Globus pallidus (tissue), 1 donor: ENCODE data around the gene GALNT17.
"Not testable (repeated sequence)": the region's sequence is repeated elsewhere in the genome, so short reads cannot be mapped to it uniquely, and the experiment has no call there.

Experiments
- DNase-seq: peaks from one replicate; pipeline ENCODE4 v3.0.0-alpha.2; 2015; ENCODE audit warnings: low spot score

The GALNT17 gene

GRCh38 chr7:71171476-71171875 lies 39.5 kb downstream of the GALNT17 start:
- no peak for DNase-seq

DNA sequence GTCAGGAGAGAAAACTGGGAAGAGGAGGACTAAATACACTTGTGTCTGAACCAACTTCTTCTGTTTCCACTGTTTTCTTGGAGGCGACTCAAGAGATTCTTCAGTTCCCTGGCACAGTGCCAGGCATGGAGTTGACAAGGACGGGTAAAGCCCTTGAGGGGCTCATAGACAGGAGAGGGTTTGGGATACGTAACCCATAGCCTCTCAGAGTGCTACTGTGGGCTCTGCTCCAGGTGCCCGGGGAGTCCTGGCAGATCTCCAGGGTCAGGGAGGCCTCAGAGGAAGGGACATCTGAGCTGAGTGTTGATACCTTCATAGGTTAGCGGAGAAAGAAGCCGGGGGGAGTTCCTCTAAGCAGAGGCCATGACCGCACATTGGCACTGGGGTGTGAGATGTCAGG lies 42.0 kb downstream of the GALNT17 start:
- no peak for DNase-seq

DNA sequence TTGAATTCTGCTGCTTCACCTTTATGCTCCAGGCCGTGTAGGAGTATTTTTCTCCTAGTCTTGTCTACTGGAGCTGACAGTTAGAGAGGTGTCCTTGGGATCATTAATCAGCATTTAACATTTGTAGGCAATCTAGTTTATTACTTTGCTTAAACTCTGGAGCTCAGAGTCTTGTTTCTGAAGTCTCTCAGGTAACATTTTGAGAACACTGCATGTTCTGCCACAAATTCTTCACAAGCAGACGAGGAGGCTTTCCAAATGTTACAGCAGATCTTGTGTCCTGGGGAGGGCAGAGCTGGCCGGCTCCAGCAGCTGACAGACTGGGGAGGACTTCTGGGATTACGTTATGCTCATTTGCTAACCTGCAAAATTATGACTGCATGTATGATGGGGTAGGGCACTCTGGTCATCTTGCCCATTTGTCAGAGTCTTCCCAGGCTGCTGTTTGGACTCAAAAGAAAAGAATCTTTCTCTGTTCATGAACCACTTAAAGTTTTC lies 50.5 kb downstream of the GALNT17 start:
- DNase-seq, result no peak

DNA sequence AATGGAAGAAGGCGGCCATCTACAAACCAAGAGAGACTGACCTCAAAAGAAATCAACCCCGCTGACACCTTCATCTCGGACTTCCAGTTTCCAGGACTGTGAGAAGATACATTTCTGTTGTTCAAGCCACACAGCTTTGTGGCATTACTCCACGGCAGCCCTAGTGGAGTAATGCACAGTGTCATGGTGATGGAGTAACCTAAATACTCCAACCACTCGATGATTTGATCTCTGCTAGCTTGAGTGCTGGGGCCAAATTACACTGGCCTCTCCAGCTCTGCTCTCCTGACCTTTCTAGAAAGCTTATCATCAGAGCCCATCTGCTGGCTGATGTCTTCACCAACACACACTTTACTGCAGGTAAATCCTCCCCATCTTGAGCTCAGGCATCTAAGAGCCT lies 52.2 kb downstream of the GALNT17 start:
- DNase-seq, result no peak

DNA sequence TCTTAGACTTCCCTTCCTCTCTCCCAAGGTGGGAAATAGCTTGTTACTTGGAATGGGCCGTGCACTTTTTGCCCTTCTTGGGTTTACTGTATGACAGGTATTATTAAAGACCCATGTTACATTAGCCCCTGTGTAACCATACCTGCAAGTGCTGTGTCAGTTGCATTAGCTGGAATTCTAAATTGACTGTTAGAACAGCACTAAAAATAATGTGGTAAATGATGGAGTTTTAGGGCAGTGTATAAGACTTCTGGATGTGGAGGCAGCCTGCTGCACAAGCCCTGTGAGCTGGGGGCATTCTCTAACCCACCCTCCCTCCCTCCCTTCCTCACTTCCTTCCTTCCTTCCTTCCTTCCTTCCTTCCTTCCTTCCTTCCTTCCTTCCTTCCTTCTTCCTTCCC lies 52.7 kb downstream of the GALNT17 start:
- no peak for DNase-seq

DNA sequence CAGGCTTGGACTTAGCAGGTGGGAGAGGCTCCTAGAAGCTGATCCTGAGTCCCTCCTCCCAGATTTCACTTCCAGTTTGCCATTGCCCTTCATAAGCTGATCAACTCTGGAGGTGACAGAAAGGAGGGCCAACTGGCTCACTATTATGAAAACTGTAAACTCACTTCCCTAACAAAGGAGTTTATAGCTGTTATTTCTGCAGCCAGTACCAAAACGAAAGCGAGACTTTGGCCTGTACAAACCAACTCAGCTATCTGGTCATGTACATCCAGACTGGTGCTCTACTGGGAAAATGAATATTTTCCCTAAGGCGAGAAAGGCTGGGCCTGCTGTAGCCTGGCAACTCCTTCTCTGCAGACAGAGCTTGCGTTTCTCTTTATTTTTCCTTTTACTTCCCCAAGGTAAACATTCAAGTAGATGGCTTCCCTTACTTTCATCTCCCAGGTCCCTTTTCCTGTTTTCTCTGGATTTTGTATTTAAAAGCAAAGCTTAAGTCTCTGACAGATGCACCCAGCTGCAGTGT lies 54.7 kb downstream of the GALNT17 start:
- DNase-seq, result no peak

DNA sequence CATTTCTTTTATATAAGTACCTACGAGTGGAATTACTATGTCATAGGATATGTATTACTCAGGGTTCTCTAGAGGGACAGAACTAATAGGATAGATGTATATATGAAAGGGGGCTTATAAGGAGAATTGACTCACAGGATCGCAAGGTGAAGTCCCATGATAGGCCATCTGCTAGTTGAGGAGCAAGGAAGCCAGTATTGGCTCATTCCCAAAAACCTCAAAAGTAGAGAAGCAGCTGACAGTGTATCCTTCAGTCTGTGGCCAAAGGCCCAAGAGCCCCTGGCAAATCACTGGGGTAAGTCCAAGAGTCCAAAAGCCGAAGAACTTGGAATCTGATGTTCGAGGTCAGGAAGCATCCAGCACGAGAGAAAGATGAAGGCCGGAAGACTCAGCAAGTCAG lies 59.8 kb downstream of the GALNT17 start:
- DNase-seq, result no peak

GRCh38 chr7:71193099-71193810 lies 61.3 kb downstream of the GALNT17 start:
- no peak for DNase-seq

DNA sequence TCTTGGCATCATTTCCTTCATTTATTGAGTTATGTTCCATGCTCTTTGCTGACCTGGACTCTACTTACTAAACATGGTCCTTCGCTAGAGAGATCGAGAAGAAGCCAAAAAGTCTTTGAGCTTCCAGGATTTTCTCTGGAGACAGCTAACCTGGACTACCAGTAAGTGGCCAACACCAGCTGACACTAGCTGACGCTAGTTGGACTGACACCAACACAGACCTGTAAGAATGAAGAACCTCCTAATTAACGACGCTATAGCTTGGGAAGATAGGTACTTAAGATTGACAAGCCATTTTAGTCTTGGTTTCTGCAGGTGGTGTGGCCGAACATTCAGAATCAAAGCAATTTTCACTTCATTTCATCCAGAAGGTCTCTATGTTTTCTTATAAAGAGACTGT lies 66.4 kb downstream of the GALNT17 start:
- DNase-seq, result no peak

- no peak for DNase-seq
Observed at GRCh38 chr7:71198887-71199286, 66.9 kb downstream of the GALNT17 start.

DNA sequence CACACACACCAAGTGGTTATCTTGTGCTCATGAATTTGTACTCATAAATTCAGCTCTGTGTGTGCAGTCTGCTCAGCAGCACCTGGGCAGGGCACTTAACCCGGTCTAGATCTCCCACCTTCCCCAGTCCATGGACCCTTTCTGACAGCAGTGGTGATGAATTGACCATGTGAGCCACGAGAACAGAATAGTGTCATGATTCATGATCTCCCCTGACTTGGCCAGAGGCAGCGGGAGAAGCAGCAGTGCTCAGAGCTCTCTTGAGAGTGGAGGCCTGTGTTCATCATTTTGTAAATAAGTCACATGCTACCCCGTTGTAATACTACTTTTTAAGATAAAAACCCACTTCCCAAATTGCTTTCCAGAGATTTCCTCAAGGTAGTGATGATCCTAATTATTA lies 74.2 kb downstream of the GALNT17 start:
- no peak for DNase-seq

DNA sequence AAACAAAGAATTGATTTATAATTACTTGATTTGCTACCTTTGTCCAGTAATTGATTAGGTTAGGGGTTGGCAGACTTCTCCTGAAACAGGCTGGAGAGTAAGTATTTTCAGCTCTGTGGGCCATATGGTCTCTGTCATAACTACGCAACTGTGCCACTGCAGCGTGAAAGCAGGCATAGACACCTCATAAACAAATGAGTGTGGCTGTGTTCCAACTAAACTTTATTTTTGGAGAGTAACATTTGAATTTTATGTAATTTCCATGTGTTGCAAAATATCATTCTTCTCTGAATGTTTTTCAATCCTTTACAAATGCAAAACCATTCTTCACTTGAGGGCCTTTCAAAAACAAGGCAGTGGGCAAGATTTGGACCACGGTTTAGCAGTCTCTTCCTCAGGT lies 76.9 kb downstream of the GALNT17 start:
- no peak for DNase-seq

GRCh38 chr7:71209484-71209883 lies 77.5 kb downstream of the GALNT17 start:
- DNase-seq, result not testable (repeated sequence)

DNA sequence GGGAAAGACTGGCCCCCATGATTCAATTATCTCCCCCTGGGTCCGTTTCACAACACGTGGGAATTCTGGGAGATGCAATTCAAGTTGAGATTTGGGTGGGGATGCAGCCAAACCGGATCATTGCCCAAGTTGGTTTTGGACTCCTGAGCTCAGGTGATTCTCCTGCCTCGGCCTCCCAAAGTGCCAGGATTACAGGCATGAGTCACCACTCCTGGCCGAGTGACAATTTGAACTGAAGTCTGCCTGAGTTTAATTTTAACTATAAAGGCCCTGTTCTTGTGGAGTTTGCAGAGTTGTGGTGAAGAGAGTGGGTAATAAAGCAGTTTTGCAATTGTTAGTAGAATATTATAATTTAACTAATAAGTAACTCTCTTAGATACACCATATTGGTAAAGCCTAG lies 78.3 kb downstream of the GALNT17 start:
- no peak for DNase-seq

- DNase-seq, result not testable (repeated sequence)
Observed at GRCh38 chr7:71212433-71212832, 80.5 kb downstream of the GALNT17 start.

DNA sequence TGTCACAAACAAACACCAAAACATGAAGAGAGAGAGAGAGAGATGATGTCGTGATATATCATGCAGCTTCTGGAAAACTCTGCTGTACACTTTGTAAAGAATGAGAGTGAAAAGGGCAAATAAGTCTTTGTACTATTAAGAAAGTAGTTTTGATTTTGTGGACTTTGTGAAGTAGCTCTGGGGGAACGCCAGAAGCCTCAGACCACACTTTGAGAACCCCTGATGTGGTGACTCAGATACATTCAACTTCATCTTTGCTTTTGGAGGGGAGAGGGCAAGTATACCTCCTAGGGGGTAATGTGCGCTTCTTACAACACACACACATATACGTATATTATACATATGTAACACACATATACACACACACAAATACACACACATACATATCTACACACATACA lies 84.3 kb downstream of the GALNT17 start:
- no peak for DNase-seq

- DNase-seq, result no peak
Observed at GRCh38 chr7:71220210-71220695, 88.3 kb downstream of the GALNT17 start.

GRCh38 chr7:71221049-71221448 lies 89.1 kb downstream of the GALNT17 start:
- no peak for DNase-seq

DNA sequence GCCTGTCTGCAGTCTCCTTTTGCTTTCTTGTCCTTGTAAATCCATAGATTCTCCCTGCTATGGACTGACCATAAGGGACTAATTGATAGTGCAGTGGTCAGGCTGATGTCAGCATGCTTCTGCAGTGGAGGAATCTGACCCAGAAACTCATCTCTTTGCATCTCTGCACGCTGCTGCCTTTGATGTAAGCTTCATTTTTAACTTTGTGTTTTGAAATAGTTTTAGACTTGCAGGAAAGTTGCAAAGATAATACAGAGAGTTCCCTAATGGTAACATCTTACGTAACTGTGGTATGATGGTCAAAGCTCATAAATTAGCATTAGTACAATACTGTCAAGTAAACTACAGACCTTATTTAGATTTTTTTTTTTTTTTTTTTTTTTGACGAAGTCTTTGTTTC lies 89.6 kb downstream of the GALNT17 start:
- DNase-seq, result no peak

- DNase-seq, result no peak
Observed at GRCh38 chr7:71227126-71227525, 95.2 kb downstream of the GALNT17 start.

DNA sequence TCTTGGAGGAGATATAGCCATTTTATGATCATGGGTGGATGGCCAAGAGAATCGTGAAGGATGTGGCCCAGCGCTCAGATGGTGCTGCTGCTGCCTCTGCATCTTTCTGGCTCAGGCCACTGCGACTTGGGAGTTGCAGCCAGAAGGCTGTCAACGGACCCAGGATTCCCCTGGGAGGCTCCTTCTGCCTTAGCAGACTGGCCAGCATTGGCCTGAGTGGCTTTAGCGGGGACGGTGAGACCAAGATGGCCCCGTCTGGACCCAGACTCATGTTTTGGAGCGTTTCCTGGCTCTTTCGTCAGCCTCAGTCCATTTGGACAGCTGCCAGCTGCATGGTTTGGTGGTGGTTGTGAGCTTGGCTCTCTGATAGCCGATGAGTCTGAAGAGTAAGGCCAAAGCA lies 97.2 kb downstream of the GALNT17 start:
- DNase-seq, result no peak

- no peak for DNase-seq
Observed at GRCh38 chr7:71229699-71230098, 97.8 kb downstream of the GALNT17 start.

- no peak for DNase-seq
Observed at GRCh38 chr7:71235253-71235652, 103.3 kb downstream of the GALNT17 start.
